SK-N-MC (cell line): ENCODE data around the gene MINDY4B.

Experiments used
- EZH2 ChIP-seq: fragments of 200-600 bp; sonication (generic); IDR thresholded peaks from one replicate; pipeline ENCODE4 v1.6.1; 2017; ENCODE audit warnings: antibody characterized with exemption
- FOXP2 ChIP-seq: optimal IDR thresholded peaks from 2 replicates; pipeline ENCODE3; 2011; ENCODE audit warnings: mild to moderate bottlenecking, moderate library complexity; ENCODE audit not compliant: insufficient read depth; ENCODE audit errors: extremely low read length, control extremely low read depth
- POLR2AphosphoS5 ChIP-seq: IDR thresholded peaks from 2 replicates; pipeline ENCODE4 v1.6.1; 2012; ENCODE audit warnings: mild to moderate bottlenecking, low read depth, low read length, borderline replicate concordance

DNA sequence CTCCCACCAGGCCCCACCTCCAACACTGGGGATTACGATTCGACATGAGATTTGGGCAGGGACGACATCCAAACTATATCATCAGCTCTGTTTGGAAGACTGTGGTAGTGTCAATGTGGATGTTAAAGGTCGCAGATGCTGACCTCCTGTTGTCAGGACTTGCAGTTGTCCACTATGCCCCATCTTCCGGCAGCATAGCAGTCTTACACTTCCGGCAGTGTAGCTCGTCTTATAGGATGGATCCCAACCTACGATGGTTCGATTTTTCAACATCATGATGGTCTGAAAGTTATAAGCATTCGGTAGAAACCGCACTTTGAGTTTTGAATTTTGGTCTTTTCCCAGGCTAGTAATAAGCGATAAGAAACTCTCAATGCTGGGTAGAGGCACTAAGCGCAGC lies 46.7 kb upstream of the MINDY4B start:
- TF ChIP-seq EZH2 (no peak), POLR2AphosphoS5 (no peak), FOXP2 (no peak)
